ENCODE results near the gene GLT1D1. TPM values are rescaled to one million over a fixed set of nuclear protein-coding genes. Genes with fewer than 3 reads are reported as not detected.

Gene GLT1D1
- total RNA-seq, 1 donor from 2014 or later, result not detected

GRCh38 chr12:128910629-128911028, 57.4 kb downstream of the GLT1D1 start:
- Histone ChIP-seq H3K4me3 (ENCODE audit: low read depth, low read length) (no peak overlapping the region), H3K36me3 (ENCODE audit: control insufficient read depth, insufficient read depth, low read length) (no peaks in the 10 kb centered on the region), H3K27me3 (ENCODE audit: control insufficient read depth, insufficient read depth, low read length) (no peaks in the 10 kb centered on the region)
- FAIRE-seq, result no peak
- no peak for DNase-seq (ENCODE audit: low read depth)
- TF ChIP-seq, protein P1, sequence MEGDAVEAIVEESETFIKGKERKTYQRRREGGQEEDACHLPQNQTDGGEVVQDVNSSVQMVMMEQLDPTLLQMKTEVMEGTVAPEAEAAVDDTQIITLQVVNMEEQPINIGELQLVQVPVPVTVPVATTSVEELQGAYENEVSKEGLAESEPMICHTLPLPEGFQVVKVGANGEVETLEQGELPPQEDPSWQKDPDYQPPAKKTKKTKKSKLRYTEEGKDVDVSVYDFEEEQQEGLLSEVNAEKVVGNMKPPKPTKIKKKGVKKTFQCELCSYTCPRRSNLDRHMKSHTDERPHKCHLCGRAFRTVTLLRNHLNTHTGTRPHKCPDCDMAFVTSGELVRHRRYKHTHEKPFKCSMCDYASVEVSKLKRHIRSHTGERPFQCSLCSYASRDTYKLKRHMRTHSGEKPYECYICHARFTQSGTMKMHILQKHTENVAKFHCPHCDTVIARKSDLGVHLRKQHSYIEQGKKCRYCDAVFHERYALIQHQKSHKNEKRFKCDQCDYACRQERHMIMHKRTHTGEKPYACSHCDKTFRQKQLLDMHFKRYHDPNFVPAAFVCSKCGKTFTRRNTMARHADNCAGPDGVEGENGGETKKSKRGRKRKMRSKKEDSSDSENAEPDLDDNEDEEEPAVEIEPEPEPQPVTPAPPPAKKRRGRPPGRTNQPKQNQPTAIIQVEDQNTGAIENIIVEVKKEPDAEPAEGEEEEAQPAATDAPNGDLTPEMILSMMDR (IDR thresholded peaks at IDR 0.05; ENCODE audit: insufficient read depth, low read length, severe bottlenecking), result no peak

DNA sequence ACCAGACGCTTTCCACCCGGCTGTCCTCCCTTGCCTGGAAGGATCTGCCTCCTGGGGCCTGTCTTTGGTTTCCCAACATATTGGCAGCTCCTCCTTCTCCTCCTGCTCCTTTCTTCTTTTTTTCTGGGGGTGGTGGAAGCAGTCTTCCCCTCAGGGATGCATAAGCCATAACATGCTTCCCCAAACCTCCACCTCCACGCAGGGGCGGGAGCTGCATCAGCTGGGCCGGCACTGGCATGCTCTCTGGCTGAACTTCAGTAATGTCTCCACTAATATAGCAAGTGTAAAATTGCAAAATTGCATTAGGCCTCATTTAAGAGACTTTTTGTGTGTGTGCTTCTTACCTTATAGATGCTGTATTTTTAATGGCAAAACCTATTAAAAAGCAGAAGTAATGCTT, 58.6 kb downstream of the GLT1D1 start:
- Histone ChIP-seq H3K36me3 (ENCODE audit: control insufficient read depth, insufficient read depth, low read length) (no peaks in the 10 kb centered on the region), H3K27me3 (ENCODE audit: control insufficient read depth, insufficient read depth, low read length) (no peaks in the 10 kb centered on the region), H3K4me3 (ENCODE audit: low read depth, low read length) (no peak overlapping the region)
- FAIRE-seq, result no peak
- DNase-seq (ENCODE audit: low read depth), result no peak
- TF ChIP-seq, protein P1 (IDR thresholded peaks at IDR 0.05; ENCODE audit: insufficient read depth, low read length, severe bottlenecking), result no peak

GRCh38 chr12:128914908-128915563, 61.8 kb downstream of the GLT1D1 start:
- DNase-seq (ENCODE audit: low read depth) (no peak), FAIRE-seq (no peak)
- Histone ChIP-seq H3K4me3 (ENCODE audit: low read depth, low read length) (no peak overlapping the region), H3K27me3 (ENCODE audit: control insufficient read depth, insufficient read depth, low read length) (no peaks in the 10 kb centered on the region), H3K36me3 (ENCODE audit: control insufficient read depth, insufficient read depth, low read length) (no peaks in the 10 kb centered on the region)
- TF ChIP-seq, protein P1 (IDR thresholded peaks at IDR 0.05; ENCODE audit: insufficient read depth, low read length, severe bottlenecking), result no peak

- DNase-seq (ENCODE audit: low read depth) (no peak), FAIRE-seq (no peak)
- TF ChIP-seq, protein P1 (IDR thresholded peaks at IDR 0.05; ENCODE audit: insufficient read depth, low read length, severe bottlenecking), result no peak
- Histone ChIP-seq H3K4me3 (ENCODE audit: low read depth, low read length) (no peak overlapping the region), H3K27me3 (ENCODE audit: control insufficient read depth, insufficient read depth, low read length) (no peaks in the 10 kb centered on the region), H3K36me3 (ENCODE audit: control insufficient read depth, insufficient read depth, low read length) (no peaks in the 10 kb centered on the region)
These were observed 63.1 kb downstream of the GLT1D1 start for GRCh38 chr12:128916425-128916824.

- TF ChIP-seq, protein P1 (IDR thresholded peaks at IDR 0.05; ENCODE audit: insufficient read depth, low read length, severe bottlenecking), result no peak
- H3K27me3 ChIP-seq (ENCODE audit: control insufficient read depth, insufficient read depth, low read length), result no peaks in the 10 kb centered on the region
- no peak for DNase-seq (ENCODE audit: low read depth)
- no peak for FAIRE-seq
- H3K36me3 ChIP-seq (ENCODE audit: control insufficient read depth, insufficient read depth, low read length), result no peaks in the 10 kb centered on the region
- no peak overlapping the region for H3K4me3 ChIP-seq (ENCODE audit: low read depth, low read length)
These were observed 65.4 kb downstream of the GLT1D1 start for GRCh38 chr12:128918481-128919260.

All from bronchial epithelial cell (primary cell).